Duodenal mucosa (tissue), 2 donors: ENCODE results near the gene SCUBE1.

Experiments used
- H3K27ac ChIP-seq: one replicate; pipeline ENCODE4 v1.7.0; 2013; ENCODE audit warnings: low read depth, low read length
- H3K27me3 ChIP-seq, 2 donors: one replicate each; pipeline ENCODE4 v1.7.0; 2013; ENCODE audit warnings: low read length in 2 of 2, control low read depth in 1 of 2; ENCODE audit not compliant: insufficient read depth in 2 of 2, control insufficient read depth in 1 of 2
- H3K36me3 ChIP-seq, 2 donors: one replicate each; pipeline ENCODE4 v1.7.0; 2013; ENCODE audit warnings: low read length in 2 of 2, control low read depth in 1 of 2; ENCODE audit not compliant: insufficient read depth in 2 of 2, control insufficient read depth in 1 of 2
- H3K4me1 ChIP-seq, 2 donors: one replicate each; pipeline ENCODE4 v1.7.0; 2013; ENCODE audit warnings: low read length in 2 of 2, control low read depth in 1 of 2; ENCODE audit not compliant: insufficient read depth in 2 of 2, control insufficient read depth in 1 of 2
- H3K4me3 ChIP-seq, 2 donors: one replicate each; pipeline ENCODE4 v1.7.0; 2013; ENCODE audit warnings: low read length in 2 of 2, low read depth in 1 of 2
- H3K9ac ChIP-seq, 2 donors: one replicate each; pipeline ENCODE4 v1.7.0; 2013; ENCODE audit warnings: low read length in 2 of 2, low read depth in 1 of 2
- H3K9me3 ChIP-seq, 2 donors: one replicate each; pipeline ENCODE4 v1.7.0; 2013; ENCODE audit warnings: low read length in 2 of 2, control low read depth in 1 of 2; ENCODE audit not compliant: control insufficient read depth in 1 of 2

Gene SCUBE1

DNA sequence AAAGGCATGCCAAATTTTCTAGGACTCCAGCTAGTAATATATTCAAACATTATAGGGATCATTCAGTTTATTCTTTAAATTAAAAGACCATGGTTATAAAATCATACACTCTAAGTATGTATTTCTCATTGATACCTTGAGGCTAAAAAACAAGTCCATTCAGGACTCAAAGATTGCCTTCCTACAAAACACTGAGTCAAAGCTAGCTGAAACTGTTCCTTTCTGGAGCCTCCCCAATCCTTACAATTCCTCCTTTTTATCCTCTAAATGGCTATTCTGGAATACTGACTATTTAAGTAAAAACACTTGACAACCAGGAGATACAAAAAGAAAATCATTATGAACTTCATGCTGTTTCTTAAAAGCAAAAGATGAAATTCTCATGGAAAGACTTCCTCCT, 151.3 kb downstream of the SCUBE1 start:
- Histone ChIP-seq H3K27ac (no peak overlapping the region), H3K4me3 (no peak overlapping the region), H3K9me3 (no peaks in the 10 kb centered on the region), H3K36me3 (no peaks in the 10 kb centered on the region), H3K9ac (no peak overlapping the region), H3K4me1 (peaks cover 0 to 2% of the 10 kb centered on the region in 2 donors), H3K27me3 (no peaks in the 10 kb centered on the region)

DNA sequence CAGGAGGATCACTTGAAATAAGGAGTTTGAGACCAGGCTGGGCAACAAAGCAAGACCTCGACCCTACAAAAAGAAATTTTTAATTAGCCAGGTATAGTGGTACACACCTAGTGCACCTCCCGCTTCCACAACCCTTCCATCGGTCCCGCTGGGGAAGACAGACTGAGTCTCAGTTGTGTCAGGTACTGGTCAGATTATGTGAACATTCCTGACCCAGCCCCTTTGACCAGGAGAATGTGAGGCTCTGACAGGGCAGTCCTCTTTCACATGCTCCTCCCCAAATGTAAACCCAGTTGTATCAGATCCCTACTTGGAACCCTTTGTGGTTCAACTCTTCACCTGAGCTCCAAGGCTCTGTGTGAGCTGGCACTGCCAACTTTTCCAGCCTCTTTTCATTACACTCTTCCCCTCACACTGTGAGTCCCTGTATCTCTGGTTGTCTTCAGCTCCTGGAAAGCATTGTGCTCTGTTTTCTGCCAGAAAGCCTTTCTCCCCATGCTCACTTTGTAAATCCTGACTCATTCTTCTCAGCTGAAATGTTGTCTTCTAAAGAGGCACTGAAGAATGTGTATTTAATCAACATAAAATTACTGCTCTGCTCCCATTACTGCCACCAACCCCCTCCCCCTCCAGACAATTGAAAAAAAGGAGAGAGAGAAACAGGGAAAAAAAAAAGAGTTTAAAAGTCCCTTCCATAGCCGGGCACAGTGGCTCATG, 154.2 kb downstream of the SCUBE1 start:
- Histone ChIP-seq H3K9me3 (no peaks in the 10 kb centered on the region), H3K27ac (no peak overlapping the region), H3K4me1 (peaks cover 5 to 10% of the 10 kb centered on the region in 2 donors), H3K36me3 (no peaks in the 10 kb centered on the region), H3K27me3 (no peaks in the 10 kb centered on the region), H3K9ac (no peak overlapping the region), H3K4me3 (no peak overlapping the region)

DNA sequence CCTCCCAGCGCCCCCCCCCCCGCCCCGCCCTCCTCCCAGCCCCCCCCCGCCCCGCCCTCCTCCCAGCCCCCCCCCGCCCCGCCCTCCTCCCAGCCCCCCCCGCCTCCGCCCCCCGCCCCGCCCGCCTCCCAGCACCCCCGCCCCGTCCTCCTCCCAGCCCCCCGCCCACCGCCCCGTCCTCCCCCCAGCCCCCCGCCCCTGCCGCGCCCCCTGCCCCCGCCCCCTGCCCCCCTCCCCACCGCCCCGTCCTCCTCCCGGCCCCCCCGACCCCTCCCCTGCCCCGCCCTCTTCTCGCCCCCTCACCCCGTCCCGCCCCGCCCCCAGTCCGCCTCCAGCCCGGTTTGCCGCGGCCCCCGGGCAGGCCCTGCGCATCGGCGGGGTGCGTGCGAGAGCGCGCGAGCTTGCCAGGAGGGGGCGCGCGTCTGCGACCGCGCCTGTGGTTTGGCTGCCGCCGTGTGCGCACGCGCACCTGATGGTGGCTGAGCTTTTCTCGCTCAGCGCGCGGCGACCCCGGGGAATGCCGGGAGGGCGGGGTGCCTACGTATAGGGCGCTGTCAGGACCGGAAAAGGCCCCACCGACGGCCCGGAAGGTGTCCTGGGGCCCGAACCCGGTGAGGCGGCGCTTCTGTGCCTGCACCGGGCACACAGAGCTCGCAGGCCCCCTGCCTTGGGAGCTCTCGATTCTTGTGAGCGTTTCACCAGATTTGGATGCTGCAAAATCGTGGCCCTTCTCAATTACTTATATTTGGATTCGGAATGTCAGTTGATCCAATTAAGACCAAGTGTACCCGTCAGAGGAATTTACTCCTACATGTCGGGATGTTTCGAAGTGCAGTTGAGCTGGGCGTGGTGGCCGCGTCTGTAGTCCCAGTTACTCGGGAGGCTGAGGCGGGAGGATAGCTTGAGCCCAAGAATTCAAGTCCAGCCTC, 155.7 kb downstream of the SCUBE1 start:
- peak overlapping the region; percentile 83 for H3K27ac ChIP-seq
- H3K4me3 ChIP-seq: peak overlapping the region; percentile 72 to 75
- no peaks in the 10 kb centered on the region for H3K27me3 ChIP-seq
- peaks cover 0 to 5% of the 10 kb centered on the region in 2 donors for H3K36me3 ChIP-seq
- no peaks in the 10 kb centered on the region for H3K9me3 ChIP-seq
- peak overlapping the region; percentile 60 to 61 for H3K9ac ChIP-seq
- H3K4me1 ChIP-seq: peaks cover 5 to 10% of the 10 kb centered on the region in 2 donors

DNA sequence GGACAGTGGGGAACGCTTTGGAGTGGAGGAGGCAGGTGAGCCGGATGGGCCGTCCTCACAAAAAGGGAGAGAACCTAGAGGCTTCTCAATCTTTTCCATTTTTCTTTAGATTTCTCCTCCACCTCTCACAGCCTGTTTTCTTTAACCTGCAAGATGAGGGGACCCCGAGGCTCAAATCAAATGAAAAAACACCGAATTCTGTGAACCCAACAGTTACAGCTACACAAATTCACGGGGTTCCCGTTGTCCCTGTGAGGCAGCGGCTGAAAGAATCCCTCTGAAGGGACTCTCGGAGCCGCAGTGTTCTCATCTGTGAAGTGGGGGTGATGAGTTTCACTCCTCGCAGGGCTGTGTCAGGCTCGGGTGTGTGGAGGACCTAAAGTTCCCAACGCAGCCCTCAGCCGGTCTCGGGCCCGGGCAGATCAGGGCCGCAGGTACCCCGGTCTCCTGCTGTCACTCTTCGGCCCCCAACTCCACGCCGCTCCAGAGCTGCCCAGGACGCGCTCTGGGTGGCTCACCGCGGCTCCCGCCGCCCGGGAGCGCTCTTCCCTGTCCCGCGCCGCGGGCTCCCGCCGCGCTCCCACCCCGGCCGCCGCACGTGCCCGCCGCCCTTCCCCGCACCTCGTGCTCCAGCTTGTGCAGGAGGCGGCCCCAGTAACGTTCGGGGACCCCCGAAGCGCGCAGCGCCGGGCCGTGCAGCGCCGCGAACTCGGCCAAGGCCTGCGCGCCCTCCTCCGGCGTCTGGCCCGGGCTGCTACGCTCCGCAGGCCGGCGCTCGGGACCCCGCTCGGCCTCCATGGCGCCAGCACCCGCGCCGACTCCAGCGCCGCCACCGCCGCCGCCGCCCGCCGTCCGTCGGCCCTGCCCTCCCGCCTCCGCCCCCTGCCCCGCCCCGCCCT, 156.7 kb downstream of the SCUBE1 start, which contains the start of gene TTLL12:
TSS of gene TTLL12 (minus strand) at position 863 of the 899 bp plus-strand sequence. CDS start at position 798, 65 bp downstream.
- Histone ChIP-seq H3K9me3 (no peaks in the 10 kb centered on the region), H3K36me3 (peaks cover 0 to 10% of the 10 kb centered on the region in 2 donors), H3K27ac (peak within 1 kb of the TSS; percentile 83), H3K27me3 (no peaks in the 10 kb centered on the region), H3K4me3 (peak within 1 kb of the TSS; percentile 81 to 86), H3K9ac (peak within 1 kb of the TSS; percentile 67 to 85), H3K4me1 (peaks cover 5 to 10% of the 10 kb centered on the region in 2 donors)

DNA sequence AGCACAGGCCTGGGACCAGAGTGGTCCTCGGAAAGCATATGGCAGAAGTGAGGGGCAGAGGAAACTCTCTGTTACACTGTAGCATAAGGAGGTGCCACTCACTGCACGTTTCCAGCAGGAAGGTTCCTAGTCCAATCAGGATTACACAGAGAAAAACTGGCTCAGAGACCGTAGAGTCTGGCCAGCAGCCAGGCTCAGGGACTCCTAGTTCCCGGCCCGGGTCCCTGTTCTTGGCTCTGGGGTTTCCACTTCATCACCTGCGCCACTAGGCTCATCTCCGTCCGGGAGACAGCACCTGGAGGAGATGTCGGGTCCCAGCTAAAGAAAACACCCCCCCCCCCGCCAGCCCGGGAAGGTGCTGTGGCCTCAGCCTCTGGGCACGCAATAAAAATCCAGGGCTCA, 157.3 kb downstream of the SCUBE1 start:
- Histone ChIP-seq H3K9ac (peak overlapping the region; percentile 67 to 85), H3K27ac (no peak overlapping the region), H3K36me3 (peaks cover 5 to 16% of the 10 kb centered on the region in 2 donors), H3K27me3 (no peaks in the 10 kb centered on the region), H3K4me3 (peak overlapping the region; percentile 81 to 86), H3K9me3 (no peaks in the 10 kb centered on the region), H3K4me1 (peaks cover 5 to 10% of the 10 kb centered on the region in 2 donors)

DNA sequence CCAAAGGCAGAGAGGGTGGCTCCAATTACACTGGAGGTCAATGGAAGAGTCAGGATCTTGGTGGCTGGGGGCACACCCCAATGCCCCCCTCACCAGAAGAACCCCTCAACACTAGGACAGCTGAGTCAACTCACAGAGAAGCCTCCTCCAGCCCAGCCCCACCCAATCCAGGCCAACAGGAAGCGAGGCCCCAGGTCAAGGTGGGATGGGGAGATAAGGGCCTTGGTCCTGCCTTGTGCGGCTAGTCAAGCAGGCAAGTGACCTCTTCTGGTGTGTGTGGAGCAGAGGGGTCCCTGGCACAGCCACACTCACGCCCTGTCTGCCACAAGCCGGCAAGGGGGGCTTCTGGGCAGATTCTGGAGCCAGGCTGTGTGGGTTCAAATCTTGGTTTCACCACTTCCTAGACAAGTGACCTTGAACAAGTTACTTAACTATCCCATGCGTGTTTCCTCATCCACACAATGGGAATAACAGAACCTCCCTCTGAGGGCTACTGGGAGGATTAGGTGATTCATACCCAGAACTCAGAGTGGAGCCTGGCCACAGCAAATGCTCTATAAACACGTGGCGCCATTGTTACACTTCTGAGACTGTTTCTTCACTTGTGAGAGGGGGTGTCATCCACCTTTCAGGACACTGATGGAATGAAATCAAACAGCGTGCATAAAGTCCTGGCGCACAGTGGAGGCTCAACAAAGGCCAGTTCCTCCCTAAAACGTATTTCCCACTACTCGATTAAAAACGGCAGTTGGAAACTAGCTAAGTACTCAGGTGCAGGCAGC, 159.5 kb downstream of the SCUBE1 start:
- Histone ChIP-seq H3K4me1 (peaks cover 5 to 10% of the 10 kb centered on the region in 2 donors), H3K9ac (no peak overlapping the region), H3K4me3 (no peak overlapping the region), H3K9me3 (no peaks in the 10 kb centered on the region), H3K27me3 (no peaks in the 10 kb centered on the region), H3K27ac (no peak overlapping the region), H3K36me3 (peaks cover 11 to 37% of the 10 kb centered on the region in 2 donors)

GRCh38 chr22:43182726-43183125, 160.4 kb downstream of the SCUBE1 start:
- Histone ChIP-seq H3K4me3 (no peak overlapping the region), H3K4me1 (peaks cover 5 to 7% of the 10 kb centered on the region in 2 donors), H3K36me3 (peaks cover 11 to 43% of the 10 kb centered on the region in 2 donors), H3K27ac (no peak overlapping the region), H3K9ac (no peak overlapping the region), H3K9me3 (no peaks in the 10 kb centered on the region), H3K27me3 (no peaks in the 10 kb centered on the region)

DNA sequence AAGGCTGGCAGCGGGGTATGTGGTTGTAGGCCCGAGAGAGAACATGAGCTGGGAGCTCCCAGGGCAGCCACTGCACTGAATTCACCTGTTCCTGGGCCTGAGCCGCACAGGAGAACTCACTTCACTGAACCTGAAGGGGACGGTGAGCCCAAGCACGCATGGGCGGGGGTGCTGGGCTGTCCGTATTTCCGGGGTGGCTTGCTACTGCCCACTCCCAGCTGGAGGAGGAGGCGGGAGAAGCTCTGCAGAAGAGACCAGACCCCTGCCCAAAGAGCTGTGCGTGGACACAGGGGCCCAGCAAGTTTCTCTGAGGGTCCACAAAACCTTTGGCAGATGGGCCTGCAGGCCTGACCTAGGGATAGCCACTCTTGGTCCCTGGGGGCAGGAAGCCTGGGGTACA, 161.1 kb downstream of the SCUBE1 start:
- no peak overlapping the region for H3K4me3 ChIP-seq
- peaks cover 11 to 46% of the 10 kb centered on the region in 2 donors for H3K36me3 ChIP-seq
- H3K9me3 ChIP-seq: no peaks in the 10 kb centered on the region
- H3K9ac ChIP-seq: no peak overlapping the region
- no peak overlapping the region for H3K27ac ChIP-seq
- H3K27me3 ChIP-seq: no peaks in the 10 kb centered on the region
- H3K4me1 ChIP-seq: peaks cover 5 to 7% of the 10 kb centered on the region in 2 donors
